Choroid plexus epithelial cell (primary cell): ENCODE data around the gene NEURL1B.

ENCODE experiments used
- DNase-seq: peaks from one replicate; pipeline ENCODE4 v3.0.0-alpha.2; 2010; ENCODE audit warnings: low read depth
- H3K4me3 ChIP-seq: 2 replicates; pipeline ENCODE4 v1.5.1; 2011; ENCODE audit warnings: low read depth, mild to moderate bottlenecking, control low read depth, low read length, moderate library complexity
- CTCF ChIP-seq: conservative IDR thresholded peaks from 2 replicates; pipeline ENCODE4 v1.5.1; 2011; ENCODE audit warnings: low read depth, mild to moderate bottlenecking, control low read depth, inconsistent platforms, low read length, moderate library complexity

Gene NEURL1B

GRCh38 chr5:172633403-172633970, 7.6 kb upstream of the NEURL1B start:
- TF ChIP-seq CTCF, result no peak
- no peak for DNase-seq
- H3K4me3 ChIP-seq, result no peak overlapping the region

GRCh38 chr5:172634106-172634899, 6.8 kb upstream of the NEURL1B start:
- no peak for TF ChIP-seq CTCF
- DNase-seq, result no peak
- H3K4me3 ChIP-seq, result no peak overlapping the region

DNA sequence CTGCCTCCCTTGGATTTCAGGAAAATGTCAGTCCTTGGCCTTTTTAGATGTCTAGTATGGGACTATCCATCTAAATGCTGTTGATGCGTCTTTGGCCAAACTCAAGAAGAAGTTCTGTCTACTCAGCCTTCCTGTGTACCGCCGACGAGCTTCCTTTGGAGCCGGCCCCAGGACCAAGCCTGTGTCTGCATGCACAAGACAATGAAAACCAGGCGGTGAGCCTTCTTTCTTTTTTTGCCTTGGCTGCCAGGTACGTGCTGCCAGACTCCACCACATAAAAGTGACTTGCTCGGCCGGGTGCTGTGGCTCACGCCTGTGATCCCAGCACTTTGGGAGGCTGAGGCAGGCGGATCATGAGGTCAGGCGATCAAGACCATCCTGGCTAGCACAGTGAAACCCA, 6.0 kb upstream of the NEURL1B start:
- H3K4me3 ChIP-seq, result no peak overlapping the region
- TF ChIP-seq CTCF, result no peak
- DNase-seq, result no peak

DNA sequence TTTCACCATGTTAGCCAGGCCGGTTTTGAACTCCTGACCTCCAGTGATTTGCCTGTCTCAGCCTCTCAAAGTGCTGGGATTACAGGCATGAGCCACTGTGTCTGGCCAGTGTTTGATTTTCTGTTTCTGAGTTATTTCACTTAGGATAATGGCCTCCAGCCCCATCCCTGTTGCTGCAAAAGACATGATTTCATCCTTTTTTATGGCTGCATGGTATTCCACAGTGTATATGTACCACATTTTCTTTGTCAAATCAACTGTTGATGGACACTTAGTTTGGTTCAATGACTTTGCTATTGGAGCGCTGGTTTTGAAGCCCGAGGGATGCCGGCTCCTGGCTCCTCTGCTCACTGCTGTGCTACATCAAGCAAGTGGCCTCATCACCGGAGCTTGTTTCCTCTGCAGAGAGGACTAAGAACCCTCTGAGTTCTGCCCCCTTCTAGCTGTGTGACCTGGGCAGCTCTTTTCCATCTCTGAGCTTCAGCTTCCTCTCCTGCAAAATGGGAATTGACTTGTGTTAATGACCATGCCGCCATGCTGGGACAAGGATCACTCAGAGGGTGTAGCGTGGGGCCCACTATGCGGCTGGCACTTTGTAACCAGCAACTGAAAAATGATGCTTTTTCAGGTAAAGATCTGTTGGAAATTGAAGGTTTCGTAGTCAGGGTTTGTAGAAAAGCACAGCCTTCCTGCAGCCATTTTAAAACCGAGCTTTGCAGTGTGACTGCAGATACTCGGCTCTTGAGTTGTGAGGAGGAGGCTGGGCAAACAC, 4.6 kb upstream of the NEURL1B start:
- H3K4me3 ChIP-seq, result no peak overlapping the region
- no peak for DNase-seq
- TF ChIP-seq CTCF, result no peak

DNA sequence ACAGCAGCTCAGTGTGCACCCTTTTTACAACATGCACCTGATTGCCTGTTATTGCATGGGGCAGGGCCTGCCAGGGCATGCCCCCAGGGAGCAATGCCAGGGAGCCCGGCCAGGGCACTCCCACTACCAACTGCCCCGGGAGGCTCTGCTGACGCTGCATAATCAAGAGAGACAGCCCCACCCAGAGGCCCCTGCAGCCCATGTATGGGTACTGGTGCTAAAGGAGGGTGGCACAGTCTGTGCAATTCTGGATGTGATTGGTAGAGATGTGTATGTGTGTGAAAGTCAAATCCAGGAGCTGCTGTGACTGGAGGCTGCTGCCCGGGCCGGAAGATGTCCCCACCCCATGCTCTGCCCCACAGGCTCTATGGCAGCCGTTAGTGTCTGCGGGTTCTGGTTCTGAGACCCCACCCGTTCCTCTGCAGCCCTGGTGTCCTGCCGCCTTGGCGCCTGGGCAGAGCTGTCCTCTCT, 3.9 kb upstream of the NEURL1B start:
- no peak for DNase-seq
- TF ChIP-seq CTCF, result no peak
- H3K4me3 ChIP-seq, result no peak overlapping the region

GRCh38 chr5:172637740-172638139, 3.3 kb upstream of the NEURL1B start:
- H3K4me3 ChIP-seq, result no peak overlapping the region
- no peak for TF ChIP-seq CTCF
- no peak for DNase-seq
